ENCODE data around the gene HIGD2A.

The HIGD2A gene

DNA sequence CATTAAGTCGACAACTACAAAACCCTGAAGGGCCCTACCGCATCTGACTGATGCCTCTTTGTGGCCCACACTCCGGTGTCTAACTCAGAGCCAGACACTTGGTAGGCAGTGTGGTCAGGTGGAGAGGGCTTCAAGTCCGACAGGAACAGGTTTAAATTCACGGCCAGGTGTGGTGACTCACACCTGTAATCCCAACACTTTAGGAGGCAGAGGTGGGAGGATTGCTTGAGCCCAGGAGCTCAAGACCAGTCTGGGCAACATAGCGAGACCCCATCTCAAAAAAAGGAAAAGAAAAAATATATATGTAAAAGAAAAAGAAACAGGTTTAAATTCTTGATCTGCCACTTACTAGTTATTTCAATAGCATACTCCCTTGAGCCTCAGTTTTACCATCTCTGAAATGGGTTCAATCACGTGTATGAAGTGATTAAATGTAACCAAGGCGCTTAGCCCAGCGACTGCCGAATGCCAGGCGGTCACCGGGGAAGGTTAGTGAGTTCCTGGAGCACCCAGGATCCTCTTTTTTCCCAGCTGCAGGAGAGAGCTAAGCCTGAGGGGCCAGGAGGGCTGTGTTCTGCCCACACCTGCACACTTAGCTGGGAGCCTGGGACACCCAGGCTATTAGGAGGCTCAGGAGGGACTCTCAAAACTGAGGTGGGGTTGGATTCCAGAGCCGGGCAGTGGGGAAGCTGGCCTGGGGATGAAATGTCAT is 26.8 kb downstream of the HIGD2A start:
- no peak for DNase-seq (ENCODE audit: low read depth in 1 of 2, low spot score in 1 of 2)

DNA sequence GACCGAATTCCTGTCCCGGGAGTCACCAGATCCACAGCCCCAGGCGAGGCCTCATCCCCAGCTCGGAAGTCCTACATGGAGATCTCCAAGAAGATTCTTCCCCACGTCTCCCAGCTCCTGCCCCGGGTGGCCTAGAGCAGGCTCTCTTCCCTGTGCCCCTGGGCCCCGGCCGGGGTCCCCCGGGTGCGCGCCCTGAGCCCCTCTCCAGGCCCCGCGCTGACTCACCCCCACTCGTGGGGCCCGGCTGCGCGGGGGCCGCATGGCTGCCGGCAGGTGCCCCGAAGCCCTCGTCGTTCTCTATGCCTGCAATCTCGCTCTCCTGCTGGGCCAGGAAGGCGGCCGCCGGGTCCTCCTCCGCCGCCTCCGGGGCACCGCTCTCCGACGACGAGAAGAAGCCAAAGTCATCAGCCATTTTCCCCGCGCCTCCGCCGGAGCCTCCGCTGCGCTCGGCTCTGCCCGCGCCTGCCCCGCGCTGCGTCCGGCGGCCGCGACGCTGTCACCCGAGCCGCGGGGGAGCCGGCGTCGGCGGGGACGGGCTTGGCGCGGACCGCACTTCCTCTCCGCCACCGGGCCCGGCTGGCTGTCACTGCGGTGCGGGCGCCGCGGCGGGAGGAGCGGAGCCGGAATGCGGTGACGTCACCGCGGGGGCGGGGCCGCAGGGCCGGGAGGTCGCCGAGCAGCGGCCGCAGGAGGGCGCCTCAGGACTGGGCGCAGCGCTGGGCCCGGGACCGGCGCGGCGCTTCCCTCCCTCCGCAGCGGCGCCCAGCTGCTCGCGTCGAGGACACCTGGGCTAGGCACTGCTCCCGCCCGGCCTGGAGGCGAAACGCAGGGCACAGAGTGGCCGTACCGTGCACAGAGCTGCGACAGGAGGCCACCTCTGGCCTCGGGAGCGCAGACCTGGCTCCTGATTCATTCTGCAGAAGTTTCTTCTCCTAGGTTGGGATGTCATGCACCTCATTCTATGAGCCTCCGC is 27.7 kb downstream of the HIGD2A start, which contains the start of gene CLTB:
Gene CLTB (minus strand): TSS at position 588 of the 973 bp plus-strand sequence. CDS start 176 bp downstream, at position 412.
- peak; percentile 90 to 91 for DNase-seq (ENCODE audit: low read depth in 1 of 2, low spot score in 1 of 2)

DNA sequence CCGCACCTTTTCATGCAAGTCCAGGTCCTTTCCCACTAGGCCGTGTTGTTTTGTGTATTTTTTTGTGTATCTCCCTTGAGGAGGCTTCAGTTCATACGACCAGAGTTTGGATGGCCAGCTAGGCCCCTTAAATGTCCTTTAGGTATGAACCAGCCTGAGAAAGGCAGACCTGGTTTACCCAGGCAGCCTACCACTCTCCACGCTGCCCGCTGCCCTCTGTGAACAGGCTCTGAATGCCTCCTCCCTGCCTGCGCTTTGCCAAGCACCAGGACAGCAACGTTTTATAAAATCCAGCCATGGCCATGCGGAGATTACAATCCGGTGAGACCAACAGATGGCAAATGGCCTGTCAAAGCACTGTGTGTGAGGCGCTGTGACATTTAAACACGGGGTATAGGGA is 28.4 kb downstream of the HIGD2A start:
- no peak for DNase-seq (ENCODE audit: low read depth in 1 of 2, low spot score in 1 of 2)

DNA sequence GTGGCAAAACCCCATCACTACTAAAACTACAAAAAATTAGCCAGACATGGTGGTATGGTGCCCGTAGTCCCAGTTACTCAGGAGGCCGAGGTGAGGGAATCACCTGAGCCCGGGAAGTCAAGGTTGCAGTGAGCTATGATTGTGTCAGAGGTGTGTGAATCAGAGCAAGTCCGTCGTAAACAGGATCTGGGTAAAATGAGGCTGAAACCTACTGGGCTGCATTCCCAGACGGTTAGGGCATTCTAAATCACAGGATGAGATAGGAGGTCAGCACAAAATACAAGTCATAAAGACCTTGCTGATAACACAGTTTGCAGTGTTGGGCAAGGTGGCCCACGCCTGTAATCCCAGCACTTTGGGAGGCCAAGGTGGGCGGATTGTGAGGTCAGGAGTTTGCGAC is 29.7 kb downstream of the HIGD2A start:
- no peak for DNase-seq (ENCODE audit: low read depth in 1 of 2, low spot score in 1 of 2)

DNA sequence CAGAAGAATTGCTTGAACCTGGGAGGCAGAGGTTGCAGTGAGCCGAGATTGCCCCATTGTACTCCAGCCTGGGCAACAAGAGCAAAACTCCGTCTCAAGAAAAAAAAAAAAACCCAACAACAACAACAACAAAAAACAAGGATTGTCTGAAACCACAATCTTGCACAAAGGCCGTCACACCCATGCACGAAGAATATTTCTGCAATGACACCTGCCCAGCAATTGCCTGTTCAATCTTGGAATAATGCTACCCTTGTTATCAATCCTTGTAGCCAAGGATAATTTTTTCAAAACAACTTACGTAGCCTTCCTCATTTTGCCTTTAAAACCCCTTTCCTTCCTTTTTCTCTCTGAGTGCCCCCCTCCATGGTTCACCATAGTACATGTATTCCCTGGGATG is 31.5 kb downstream of the HIGD2A start:
- DNase-seq (ENCODE audit: low read depth in 1 of 2, low spot score in 1 of 2), result no peak

DNA sequence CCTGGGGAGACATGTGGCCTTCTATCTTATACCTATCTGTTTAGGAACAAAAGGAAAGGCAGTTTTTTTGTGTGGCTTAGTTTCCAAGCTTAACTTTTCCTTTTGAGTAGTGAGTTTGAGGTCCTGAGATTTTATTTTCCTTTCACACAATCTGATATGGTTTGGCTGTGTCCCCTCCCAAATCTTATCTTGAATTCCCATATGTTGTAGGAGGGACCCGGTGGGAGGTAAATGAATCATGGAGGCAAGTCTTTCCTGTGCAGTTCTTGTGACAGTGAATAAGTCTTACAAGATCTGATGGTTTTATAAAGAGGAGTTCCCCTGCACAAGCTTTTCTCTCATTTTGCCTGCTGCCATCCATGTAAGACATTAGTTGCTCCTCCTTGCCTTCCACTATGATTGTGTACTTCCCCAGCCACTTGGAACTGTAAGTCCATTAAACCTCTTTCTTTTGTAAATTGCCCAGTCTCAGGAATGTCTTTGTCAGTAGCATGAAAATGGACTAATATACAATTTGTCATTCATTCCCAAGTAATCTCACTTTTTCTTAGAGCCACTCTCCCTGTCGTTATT is 32.5 kb downstream of the HIGD2A start:
- no peak for DNase-seq (ENCODE audit: low read depth in 1 of 2, low spot score in 1 of 2)

DNA sequence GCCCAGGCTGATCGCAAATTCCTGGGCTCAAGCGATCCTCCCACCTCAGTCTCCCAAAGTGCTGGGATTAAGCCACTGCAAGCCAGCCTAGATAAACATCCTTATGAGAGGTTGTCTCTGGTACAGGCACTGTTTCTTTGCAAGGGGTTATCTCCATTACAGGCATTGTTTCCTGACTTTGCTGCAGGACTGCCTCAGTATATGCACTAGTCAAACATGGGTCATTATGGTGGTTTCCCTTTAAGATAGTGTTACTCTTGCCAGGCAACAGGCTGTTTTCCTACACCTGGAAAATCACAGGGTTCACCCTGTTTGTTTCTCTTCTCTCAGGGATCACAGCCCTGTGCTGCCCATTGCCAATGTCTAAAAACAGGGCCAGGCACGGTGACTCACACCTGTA is 35.6 kb downstream of the HIGD2A start:
- DNase-seq (ENCODE audit: low read depth in 1 of 2, low spot score in 1 of 2), result no peak

DNA sequence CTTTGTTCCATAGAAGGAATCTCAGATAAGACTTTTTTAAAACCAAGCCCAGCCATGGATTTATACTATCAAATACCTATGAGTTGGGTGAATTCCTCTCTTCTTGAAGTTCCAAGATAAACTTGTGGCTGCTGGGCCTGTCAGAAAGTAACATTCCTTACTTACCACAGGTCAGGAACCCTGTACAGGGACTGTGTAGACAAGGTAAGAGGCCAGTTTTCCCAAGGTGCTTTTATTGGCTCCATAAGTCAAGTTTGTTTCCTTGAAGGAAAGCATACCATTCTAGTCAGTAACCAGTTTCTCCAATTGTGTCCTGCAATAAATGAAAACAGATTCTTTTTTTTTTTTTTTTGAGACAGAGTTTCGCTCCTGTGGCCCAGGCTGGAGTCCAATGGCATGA is 36.6 kb downstream of the HIGD2A start:
- no peak for DNase-seq (ENCODE audit: low read depth in 1 of 2, low spot score in 1 of 2)

DNA sequence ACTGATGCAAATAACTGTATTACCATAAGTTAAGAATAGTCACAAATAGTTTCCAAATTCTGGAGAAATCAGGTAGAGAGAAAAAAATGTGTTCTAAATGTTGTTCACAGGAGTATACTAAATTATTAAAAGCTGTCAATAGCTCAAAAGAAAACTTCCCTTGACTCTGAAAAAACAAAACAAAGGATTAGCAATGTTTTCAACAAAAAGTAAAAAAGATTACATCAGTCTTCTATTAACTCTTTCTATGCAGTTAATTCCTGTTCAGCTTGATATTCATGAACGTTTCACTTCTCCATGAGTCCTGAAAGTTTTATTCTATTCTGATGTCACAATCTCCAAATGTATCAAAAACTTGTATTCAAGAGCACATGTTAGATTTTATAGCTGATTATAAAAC is 37.2 kb downstream of the HIGD2A start:
- DNase-seq (ENCODE audit: low read depth in 1 of 2, low spot score in 1 of 2), result no peak

DNA sequence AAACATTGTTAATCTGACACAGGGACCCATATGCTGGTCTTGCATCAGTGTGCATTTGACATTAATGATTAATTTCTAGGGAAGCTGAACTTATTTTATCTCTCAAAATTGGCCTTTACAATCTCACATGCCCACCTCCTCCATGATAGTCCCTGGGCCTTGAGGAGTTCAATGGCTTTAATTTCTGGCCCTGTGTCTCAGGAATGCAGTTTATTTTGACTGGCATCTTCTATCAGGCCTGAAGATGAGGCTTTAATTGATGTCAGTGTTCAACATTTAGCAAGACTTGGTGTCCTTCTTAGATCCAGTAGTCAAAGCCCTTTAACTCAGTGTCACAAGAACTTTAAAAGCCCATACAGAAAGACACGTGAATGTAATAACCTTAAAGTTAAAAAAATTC is 38.3 kb downstream of the HIGD2A start:
- no peak for DNase-seq (ENCODE audit: low read depth in 1 of 2, low spot score in 1 of 2)

DNA sequence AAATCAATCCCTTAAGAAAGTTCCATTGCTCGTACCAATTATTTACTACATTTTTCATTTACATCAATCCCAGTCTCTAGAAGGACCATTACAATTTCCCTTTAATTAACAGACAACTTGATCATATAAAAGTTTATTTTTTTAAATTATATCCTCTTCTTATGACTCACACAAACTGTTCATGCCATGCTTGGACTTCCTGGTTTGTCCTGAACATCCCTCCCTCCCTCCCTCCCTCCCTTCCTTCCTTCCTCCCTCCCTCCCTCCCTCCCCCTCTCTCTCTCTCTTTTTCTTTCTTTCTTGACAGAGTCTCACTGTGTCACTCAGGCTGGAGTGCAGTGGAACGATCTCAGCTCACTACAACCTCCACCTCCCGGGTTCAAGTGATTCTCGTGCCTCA is 39.4 kb downstream of the HIGD2A start:
- DNase-seq (ENCODE audit: low read depth in 1 of 2, low spot score in 1 of 2), result no peak

DNA sequence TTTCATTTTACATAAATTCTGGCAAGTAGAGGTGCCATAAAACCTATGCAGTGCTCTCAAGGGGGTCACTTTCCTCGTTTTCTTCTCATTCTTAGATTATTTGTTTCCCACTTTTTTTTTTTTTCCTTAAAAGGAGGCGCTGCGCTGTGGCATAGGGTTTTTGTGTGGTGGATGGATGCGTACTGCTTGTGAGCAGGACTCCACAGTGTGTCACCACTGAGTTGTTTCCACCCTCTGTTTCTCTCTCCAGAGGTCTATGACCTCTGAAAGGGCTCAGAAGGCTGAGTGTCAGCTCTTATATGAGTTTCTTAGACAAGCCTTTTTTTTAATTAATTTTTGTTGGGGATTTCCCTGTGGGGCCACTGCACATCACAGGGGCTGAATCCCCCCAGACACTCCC is 41.4 kb downstream of the HIGD2A start:
- no peak for DNase-seq (ENCODE audit: low read depth in 1 of 2, low spot score in 1 of 2)

DNA sequence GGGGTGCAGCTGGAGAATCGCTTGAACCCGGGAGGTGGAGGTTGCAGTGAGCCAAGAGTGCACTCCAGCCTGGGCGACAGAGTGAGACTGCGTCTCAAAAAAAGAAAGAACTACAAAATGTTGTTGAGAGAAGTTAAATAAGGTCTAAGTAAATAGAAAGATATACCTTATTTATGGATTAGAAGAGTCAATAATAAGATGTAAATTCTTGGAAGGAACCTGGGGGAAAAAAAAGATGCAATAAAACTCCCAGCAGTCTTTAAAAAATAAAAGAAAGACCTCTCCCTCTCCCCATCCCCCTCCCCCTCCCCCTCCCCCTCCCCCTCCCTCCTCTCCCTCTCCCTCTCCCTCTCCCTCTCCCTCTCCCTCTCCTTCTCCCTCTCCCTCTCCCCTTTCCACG is 44.2 kb downstream of the HIGD2A start:
- DNase-seq (ENCODE audit: low read depth in 1 of 2, low spot score in 1 of 2), result no peak

DNA sequence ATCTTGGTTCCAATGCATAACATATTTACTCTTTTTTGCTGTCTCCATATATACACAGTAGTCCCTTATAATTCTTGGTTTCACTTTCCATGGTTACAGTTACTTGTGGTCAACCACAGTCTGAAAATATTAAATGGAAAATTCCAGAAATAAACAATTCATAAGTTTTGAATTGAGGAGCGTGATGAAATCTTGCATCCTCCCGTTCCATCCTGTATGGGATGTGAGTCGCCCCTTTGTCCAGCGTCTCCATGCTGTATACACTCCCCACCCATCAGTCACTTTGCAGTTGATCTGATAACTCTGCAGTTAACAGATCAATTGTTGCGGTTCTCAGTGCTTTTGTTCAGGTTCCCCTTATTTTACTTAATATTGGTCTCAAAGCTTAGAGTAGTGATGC is 48.1 kb downstream of the HIGD2A start:
- no peak for DNase-seq (ENCODE audit: low read depth in 1 of 2, low spot score in 1 of 2)

DNA sequence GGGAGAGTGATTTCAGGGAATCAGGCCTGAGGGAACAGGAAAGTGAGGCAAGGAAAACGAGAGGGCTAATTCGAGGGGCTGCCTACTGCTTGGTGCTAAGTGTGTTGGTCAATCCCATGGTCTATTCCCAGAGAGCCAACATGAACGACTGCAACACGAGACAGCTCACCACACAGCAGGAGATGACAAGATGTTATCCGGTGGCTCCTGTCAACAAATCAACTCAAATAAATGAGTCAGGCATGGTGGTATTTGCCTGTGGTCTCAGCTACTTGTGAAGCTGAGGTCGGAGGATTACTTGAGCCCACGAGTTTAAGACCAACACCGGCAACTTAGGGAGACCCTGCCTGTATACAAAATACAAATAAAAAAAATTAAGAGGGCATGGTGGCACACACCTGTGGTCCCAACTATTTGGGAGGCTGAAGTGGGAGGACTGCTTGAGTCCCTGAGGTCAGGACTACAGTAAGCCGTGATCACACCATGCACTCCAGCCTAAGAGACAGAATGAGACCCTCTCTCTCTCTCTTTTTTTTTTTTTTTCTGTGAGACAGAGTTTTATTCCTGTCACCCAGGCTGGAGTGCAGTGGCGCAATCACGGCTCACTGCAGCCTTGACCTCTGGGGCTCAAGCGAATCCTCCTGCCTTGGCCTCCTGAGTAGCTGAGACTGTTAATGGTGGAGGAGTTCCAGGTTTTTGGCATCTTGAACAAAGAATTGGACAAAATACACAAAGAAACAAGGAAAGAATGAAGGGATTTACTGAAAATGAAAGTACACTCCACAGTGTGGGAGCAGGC is 50.6 kb downstream of the HIGD2A start:
- DNase-seq (ENCODE audit: low read depth in 1 of 2, low spot score in 1 of 2), result no peak
